Measurements from ENCODE around the gene RPEL1. TPM values are rescaled to one million over a fixed set of nuclear protein-coding genes. Genes with fewer than 3 reads are reported as not detected.

The RPEL1 gene
- total and polyA plus RNA-seq, 4 donors: not detected

DNA sequence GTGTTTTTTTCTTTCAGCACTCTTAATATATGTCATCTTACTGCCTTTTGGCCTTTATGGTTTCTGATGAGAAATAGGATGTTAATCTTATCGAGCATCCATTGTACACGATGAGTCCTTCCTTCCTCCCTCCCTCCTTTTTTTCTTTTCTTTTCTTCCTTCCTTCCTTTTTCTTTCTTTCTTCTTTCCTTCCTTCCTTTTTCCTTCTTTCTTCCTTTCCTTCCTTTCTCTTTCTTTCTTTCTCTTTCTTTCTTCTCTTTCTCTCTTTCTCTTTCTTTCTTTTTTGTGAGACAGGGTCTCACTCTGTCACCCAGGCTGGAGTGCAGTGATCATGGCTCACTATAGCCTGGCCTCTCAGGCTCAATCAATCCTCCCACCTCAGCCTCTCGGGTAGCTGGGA, 8.4 kb downstream of the RPEL1 start:
- no peak for DNase-seq (ENCODE audit: low spot score)
- no peak for TF ChIP-seq HNF4G (IDR thresholded peaks at IDR 0.05)
- TF ChIP-seq, protein P1, sequence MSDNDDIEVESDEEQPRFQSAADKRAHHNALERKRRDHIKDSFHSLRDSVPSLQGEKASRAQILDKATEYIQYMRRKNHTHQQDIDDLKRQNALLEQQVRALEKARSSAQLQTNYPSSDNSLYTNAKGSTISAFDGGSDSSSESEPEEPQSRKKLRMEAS (IDR thresholded peaks at IDR 0.05): no peak
- TF ChIP-seq SP1 (IDR thresholded peaks at IDR 0.05): no peak
- TF ChIP-seq, protein P2, sequence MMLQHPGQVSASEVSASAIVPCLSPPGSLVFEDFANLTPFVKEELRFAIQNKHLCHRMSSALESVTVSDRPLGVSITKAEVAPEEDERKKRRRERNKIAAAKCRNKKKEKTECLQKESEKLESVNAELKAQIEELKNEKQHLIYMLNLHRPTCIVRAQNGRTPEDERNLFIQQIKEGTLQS (IDR thresholded peaks at IDR 0.05): no peak
- no peak for TF ChIP-seq GABPA (IDR thresholded peaks at IDR 0.05 in 1 of 2, conservative IDR thresholded peaks at IDR 0.05 in 1 of 2)
- TF ChIP-seq EGR1 (IDR thresholded peaks at IDR 0.05; ENCODE audit: low read depth in 2 of 2): no peak
- TF ChIP-seq NR2F2 (IDR thresholded peaks at IDR 0.05): no peak
- TF ChIP-seq RXRA (IDR thresholded peaks at IDR 0.05): no peak
- TF ChIP-seq, protein P3, sequence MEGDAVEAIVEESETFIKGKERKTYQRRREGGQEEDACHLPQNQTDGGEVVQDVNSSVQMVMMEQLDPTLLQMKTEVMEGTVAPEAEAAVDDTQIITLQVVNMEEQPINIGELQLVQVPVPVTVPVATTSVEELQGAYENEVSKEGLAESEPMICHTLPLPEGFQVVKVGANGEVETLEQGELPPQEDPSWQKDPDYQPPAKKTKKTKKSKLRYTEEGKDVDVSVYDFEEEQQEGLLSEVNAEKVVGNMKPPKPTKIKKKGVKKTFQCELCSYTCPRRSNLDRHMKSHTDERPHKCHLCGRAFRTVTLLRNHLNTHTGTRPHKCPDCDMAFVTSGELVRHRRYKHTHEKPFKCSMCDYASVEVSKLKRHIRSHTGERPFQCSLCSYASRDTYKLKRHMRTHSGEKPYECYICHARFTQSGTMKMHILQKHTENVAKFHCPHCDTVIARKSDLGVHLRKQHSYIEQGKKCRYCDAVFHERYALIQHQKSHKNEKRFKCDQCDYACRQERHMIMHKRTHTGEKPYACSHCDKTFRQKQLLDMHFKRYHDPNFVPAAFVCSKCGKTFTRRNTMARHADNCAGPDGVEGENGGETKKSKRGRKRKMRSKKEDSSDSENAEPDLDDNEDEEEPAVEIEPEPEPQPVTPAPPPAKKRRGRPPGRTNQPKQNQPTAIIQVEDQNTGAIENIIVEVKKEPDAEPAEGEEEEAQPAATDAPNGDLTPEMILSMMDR (IDR thresholded peaks at IDR 0.05; ENCODE audit: low read depth, low read length, missing input control): no peak
- TF ChIP-seq YY1 (IDR thresholded peaks at IDR 0.05): no peak
- TF ChIP-seq, protein P4, sequence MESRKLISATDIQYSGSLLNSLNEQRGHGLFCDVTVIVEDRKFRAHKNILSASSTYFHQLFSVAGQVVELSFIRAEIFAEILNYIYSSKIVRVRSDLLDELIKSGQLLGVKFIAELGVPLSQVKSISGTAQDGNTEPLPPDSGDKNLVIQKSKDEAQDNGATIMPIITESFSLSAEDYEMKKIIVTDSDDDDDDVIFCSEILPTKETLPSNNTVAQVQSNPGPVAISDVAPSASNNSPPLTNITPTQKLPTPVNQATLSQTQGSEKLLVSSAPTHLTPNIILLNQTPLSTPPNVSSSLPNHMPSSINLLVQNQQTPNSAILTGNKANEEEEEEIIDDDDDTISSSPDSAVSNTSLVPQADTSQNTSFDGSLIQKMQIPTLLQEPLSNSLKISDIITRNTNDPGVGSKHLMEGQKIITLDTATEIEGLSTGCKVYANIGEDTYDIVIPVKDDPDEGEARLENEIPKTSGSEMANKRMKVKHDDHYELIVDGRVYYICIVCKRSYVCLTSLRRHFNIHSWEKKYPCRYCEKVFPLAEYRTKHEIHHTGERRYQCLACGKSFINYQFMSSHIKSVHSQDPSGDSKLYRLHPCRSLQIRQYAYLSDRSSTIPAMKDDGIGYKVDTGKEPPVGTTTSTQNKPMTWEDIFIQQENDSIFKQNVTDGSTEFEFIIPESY (IDR thresholded peaks at IDR 0.05): no peak
- no peak for TF ChIP-seq HNF4A (conservative IDR thresholded peaks at IDR 0.05)
- no peak for TF ChIP-seq JUND (IDR thresholded peaks at IDR 0.05)
- TF ChIP-seq RAD21 (IDR thresholded peaks at IDR 0.05): no peak
- 76% methylated on average over 3 of the region's 3 CpGs for WGBS
- no peaks in the 10 kb centered on the region for H3K36me3 ChIP-seq (ENCODE audit: control insufficient read depth in 4 of 4, insufficient read depth in 3 of 4, low read depth in 1 of 4, low read length in 3 of 4)
- no peaks in the 10 kb centered on the region for H3K9me3 ChIP-seq (ENCODE audit: control insufficient read depth in 4 of 4, low read length in 3 of 4)
- no peak overlapping the region for H3K27ac ChIP-seq (ENCODE audit: low read depth in 1 of 2, low read length in 2 of 2)
- H3K9ac ChIP-seq (ENCODE audit: low read depth in 1 of 2, low read length in 2 of 2): no peak overlapping the region
- H3K4me1 ChIP-seq (ENCODE audit: control insufficient read depth in 4 of 4, insufficient read depth in 4 of 4, low read length in 3 of 4): no peaks in the 10 kb centered on the region
- no peak overlapping the region for H3K4me3 ChIP-seq (ENCODE audit: low read depth in 1 of 3, low read length in 3 of 3)
- no peaks in the 10 kb centered on the region for H3K27me3 ChIP-seq (ENCODE audit: control insufficient read depth in 4 of 4, insufficient read depth in 4 of 4, low read length in 3 of 4)

DNA sequence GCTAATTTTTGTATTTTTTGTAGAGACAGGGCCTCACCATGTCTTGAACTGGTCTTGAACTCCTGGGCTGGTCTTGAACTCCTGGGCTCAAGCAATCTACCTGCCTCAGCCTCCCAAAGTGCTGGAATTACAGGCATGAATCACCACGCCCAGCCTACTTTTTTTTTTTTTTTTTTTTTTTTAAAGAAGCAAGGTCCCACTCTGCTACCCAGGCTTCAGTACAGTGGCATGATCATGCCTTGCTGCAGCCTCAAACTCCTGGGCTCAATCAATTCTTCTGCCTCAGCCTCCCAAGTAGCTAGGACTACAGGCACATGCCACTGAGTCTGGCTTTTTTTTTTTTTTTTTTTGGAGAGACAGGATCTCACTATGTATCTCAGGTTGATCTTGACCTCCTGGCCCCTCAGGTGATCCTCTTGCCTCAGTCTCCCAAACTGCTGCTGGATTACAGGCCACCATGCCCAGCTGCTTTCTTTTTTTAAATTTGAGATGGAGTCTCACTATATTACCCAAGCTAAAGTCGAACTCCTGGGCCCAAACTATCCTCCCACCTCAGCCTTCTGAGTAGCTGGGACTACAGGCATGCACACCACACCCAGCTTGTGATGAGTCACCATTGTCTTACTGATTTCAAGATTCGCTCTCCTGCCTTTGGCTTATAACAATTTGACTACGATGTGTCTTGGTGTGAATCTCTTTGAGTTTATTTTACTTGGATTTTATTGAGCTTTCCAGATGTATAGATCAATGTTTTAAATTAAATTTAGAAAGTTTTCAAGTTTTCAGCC, 9.0 kb downstream of the RPEL1 start:
- no peak overlapping the region for H3K27ac ChIP-seq (ENCODE audit: low read depth in 1 of 2, low read length in 2 of 2)
- no peak for DNase-seq (ENCODE audit: low spot score)
- H3K36me3 ChIP-seq (ENCODE audit: control insufficient read depth in 4 of 4, insufficient read depth in 3 of 4, low read depth in 1 of 4, low read length in 3 of 4): no peaks in the 10 kb centered on the region
- no peak overlapping the region for H3K4me3 ChIP-seq (ENCODE audit: low read depth in 1 of 3, low read length in 3 of 3)
- WGBS: 69% methylated on average over 4 of the region's 4 CpGs
- H3K27me3 ChIP-seq (ENCODE audit: control insufficient read depth in 4 of 4, insufficient read depth in 4 of 4, low read length in 3 of 4): no peaks in the 10 kb centered on the region
- TF ChIP-seq, protein P3 (IDR thresholded peaks at IDR 0.05; ENCODE audit: low read depth, low read length, missing input control): no peak
- TF ChIP-seq TAF1 (conservative IDR thresholded peaks at IDR 0.05): no peak
- TF ChIP-seq, protein P5, sequence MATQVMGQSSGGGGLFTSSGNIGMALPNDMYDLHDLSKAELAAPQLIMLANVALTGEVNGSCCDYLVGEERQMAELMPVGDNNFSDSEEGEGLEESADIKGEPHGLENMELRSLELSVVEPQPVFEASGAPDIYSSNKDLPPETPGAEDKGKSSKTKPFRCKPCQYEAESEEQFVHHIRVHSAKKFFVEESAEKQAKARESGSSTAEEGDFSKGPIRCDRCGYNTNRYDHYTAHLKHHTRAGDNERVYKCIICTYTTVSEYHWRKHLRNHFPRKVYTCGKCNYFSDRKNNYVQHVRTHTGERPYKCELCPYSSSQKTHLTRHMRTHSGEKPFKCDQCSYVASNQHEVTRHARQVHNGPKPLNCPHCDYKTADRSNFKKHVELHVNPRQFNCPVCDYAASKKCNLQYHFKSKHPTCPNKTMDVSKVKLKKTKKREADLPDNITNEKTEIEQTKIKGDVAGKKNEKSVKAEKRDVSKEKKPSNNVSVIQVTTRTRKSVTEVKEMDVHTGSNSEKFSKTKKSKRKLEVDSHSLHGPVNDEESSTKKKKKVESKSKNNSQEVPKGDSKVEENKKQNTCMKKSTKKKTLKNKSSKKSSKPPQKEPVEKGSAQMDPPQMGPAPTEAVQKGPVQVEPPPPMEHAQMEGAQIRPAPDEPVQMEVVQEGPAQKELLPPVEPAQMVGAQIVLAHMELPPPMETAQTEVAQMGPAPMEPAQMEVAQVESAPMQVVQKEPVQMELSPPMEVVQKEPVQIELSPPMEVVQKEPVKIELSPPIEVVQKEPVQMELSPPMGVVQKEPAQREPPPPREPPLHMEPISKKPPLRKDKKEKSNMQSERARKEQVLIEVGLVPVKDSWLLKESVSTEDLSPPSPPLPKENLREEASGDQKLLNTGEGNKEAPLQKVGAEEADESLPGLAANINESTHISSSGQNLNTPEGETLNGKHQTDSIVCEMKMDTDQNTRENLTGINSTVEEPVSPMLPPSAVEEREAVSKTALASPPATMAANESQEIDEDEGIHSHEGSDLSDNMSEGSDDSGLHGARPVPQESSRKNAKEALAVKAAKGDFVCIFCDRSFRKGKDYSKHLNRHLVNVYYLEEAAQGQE (IDR thresholded peaks at IDR 0.05): no peak
- TF ChIP-seq, protein P2 (IDR thresholded peaks at IDR 0.05): no peak
- no peak for TF ChIP-seq JUND (IDR thresholded peaks at IDR 0.05)
- TF ChIP-seq, protein P1 (IDR thresholded peaks at IDR 0.05): no peak
- no peak for TF ChIP-seq EGR1 (IDR thresholded peaks at IDR 0.05; ENCODE audit: low read depth in 2 of 2)
- no peak for TF ChIP-seq RXRA (IDR thresholded peaks at IDR 0.05)
- TF ChIP-seq HNF4G (IDR thresholded peaks at IDR 0.05): no peak
- no peak overlapping the region for H3K9ac ChIP-seq (ENCODE audit: low read depth in 1 of 2, low read length in 2 of 2)
- H3K4me1 ChIP-seq (ENCODE audit: control insufficient read depth in 4 of 4, insufficient read depth in 4 of 4, low read length in 3 of 4): no peaks in the 10 kb centered on the region
- H3K9me3 ChIP-seq (ENCODE audit: control insufficient read depth in 4 of 4, low read length in 3 of 4): no peaks in the 10 kb centered on the region
